NCI-H748 (cell line): ENCODE data around the gene SLC25A6.
"Not testable (repeated sequence)": the region's sequence is repeated elsewhere in the genome, so short reads cannot be mapped to it uniquely, and the experiment has no call there.

ENCODE experiments used
- DNase-seq: peaks from one replicate; lab custom pipeline; 2025; ENCODE audit not compliant: unreplicated experiment; lab: John Stamatoyannopoulos, UW

Gene SLC25A6

DNA sequence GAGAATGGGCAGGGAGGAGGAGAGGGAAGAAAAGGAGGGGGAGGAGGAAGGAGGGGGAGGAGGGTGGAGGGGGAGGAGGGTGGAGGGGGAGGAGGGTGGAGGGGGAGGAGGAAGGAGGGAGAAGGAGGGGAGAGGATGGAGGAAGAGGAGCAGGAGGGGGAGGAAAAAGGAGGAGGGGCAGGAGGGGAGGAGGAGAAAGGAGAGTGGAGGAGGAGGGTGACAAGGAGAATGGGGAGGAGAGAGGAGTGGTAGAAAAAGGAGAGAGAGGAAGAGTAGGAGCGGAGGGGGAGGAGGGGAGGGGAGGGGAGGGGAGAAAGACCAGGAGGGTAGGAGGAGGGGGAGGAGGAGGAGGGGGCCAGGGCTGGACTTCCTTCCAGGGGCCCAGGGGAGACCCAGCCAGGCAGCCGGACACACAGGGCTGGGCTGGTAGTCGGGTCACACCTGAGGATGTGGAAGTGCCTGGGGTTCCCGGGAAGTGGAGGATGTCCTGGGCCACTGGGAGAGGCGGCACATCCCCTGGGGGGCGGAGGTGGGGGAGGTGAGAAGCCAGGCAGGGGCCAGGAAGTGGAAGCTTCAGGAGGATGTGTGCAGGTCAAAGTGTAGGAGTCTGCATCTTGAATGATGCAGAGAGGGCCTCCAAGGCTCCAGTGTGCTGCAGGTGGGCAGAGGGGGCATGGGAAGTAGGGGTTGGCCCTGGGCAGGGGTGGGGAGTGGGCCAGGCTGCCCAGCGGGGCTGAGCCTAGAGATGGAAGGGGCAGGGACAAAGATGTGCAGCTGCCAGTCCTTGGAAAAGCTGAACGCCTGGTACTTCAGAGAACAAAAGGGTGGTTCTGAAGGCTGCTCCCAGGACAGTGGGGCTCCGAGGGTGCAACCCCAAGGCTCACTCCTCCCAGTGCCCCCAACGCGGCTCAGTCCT, 36.5 kb downstream of the SLC25A6 start:
- DNase-seq, result no peak

GRCh38 chrX:1354036-1355019, 37.6 kb downstream of the SLC25A6 start:
- no peak for DNase-seq

DNA sequence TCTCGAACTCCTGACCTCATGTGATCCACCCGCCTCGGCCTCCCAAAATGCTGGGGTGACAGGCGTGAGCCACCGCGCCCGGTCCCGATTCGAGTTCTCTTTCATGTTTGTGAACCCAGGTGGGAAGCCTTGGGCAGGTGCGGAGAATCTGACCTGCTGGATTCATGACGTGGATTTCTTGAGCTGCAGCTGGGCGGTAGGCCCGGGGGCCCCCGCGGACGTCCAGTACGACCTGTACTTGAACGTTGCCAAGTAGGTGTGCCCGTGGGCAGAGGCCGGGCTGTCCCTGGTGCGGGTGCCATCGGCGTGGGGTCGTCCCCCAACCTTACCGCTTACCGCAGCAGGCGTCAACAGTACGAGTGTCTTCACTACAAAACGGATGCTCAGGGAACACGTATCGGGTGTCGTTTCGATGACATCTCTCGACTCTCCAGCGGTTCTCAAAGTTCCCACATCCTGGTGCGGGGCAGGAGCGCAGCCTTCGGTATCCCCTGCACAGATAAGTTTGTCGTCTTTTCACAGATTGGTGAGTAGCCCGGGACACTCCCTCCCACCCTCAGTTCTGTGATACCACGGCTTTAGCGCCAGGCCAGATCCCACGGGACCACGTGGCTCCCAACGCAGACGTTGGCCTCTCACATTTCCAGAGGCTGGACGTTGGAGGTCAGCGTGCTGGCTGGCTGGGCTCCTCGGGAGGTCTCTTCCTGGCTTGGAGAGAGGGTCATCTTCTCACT, 39.8 kb downstream of the SLC25A6 start:
- DNase-seq, result no peak

DNA sequence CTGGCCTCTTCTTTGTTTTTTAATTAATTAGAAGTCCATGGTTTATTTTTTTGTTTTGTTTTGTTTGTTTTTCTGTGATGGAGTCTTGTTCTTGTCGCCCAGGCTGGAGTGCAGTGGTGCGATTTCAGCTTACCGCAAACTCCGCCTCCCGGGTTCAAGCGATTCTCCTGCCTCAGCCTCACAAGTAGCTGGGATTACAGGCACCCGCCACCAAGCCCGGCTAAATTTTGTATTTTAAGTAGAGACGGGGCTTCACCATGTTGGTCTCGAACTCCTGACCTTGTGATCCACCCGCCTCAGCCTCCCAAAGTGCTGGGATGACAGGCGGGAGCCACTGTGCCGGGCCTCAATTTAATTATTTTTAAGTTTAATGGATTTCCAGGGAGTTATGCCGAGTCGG, 42.3 kb downstream of the SLC25A6 start:
- not testable (repeated sequence) for DNase-seq

- no peak for DNase-seq
Observed at GRCh38 chrX:1341545-1342184, 50.2 kb downstream of the SLC25A6 start.

DNA sequence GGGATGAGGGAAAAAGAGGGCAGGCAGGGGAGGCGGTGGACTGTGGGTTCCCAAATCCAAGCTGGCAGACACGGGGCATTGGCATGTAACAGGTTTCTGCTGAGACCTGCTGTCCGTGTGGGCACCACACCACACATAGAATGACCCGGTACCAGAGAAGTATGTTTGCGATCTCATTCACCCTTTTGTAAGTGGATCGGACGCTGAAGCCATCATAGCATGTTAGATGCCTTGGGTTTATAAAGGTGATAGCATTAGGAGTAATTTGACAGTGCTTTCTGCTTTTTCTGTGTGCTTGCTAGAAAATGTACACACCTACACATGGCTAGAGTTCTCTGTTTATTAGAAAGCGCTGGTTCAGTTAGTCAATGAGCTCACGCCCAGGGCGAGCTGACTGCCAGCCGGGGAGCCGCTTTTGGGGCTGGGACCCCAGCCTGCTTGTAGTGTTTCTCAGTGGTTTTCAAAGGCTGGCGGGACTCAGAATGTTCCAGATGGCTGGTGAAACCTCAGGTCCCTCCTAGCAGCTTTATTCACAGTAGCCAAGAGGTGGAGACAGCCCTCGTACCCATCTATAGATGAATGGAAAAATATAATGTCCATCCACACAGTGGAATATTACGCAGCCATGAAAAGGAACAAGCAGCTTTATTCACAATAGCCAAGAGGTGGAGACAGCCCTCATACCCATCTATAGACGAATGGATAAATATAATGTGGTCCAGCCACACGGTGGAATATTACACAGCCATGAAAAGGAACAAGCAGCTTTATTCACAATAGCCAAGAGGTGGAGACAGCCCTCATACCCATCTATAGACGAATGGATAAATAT, 54.7 kb downstream of the SLC25A6 start:
- DNase-seq, result no peak

GRCh38 chrX:1336331-1336943, 55.5 kb downstream of the SLC25A6 start, which contains the start of gene IL3RA:
Gene IL3RA (plus strand): TSS chrX:1336785. CDS start chrX:1341766, 4,981 bp downstream.
- DNase-seq, result no peak
